PC-3 (cell line): ENCODE data around the gene MISP3.

Experiments used
- CTCF ChIP-seq: fragments of 300-600 bp; sonication (generic); conservative IDR thresholded peaks from 2 replicates; pipeline ENCODE4 v1.5.1; 2017; ENCODE audit warnings: antibody characterized with exemption, low read depth, mild to moderate bottlenecking, low read length
- EZH2 ChIP-seq: fragments of 300-600 bp; sonication (generic); IDR thresholded peaks from one replicate; pipeline ENCODE4 v1.6.1; 2017; ENCODE audit warnings: antibody characterized with exemption, mild to moderate bottlenecking, low read length; ENCODE audit not compliant: unreplicated experiment
- EZH2phosphoT487 ChIP-seq: fragments of 300-600 bp; sonication (generic); IDR thresholded peaks from 2 replicates; pipeline ENCODE4 v1.6.1; 2018; ENCODE audit warnings: mild to moderate bottlenecking, antibody characterized with exemption, low read length, borderline replicate concordance

- TF ChIP-seq CTCF = no peak
- TF ChIP-seq EZH2phosphoT487 = no peak
- TF ChIP-seq EZH2 = no peak
Measured at GRCh38 chr19:14056069-14056666, 16.4 kb upstream of the MISP3 start.
